ENCODE results near the gene TMEM98. TPM values are rescaled to one million over a fixed set of nuclear protein-coding genes. Genes with fewer than 3 reads are reported as not detected.

TMEM98 gene
- total RNA-seq, 1 donor from 2014 or later: not detected

- TF ChIP-seq CTCF (IDR thresholded peaks at IDR 0.05): no peak
- POLR2A ChIA-PET: no interaction called here
- DNase-seq (no peak), ATAC-seq (ENCODE audit: low read depth) (no peak)
- Mint-ChIP-seq H3K27me3 (peaks cover 1% of the 10 kb centered on the region), H3K4me1 (peaks cover 3% of the 10 kb centered on the region), H3K27ac (no peak overlapping the region), H3K9me3 (peaks cover 15% of the 10 kb centered on the region), H3K36me3 (ENCODE audit: low read depth) (no peaks in the 10 kb centered on the region), H3K4me3 (no peak overlapping the region)
- intact Hi-C loops (cut with micrococcal nuclease): no loop called here
- CTCF ChIA-PET: interaction anchor here (0.8 kb wide), 1 partner anchor 9 kb away, joined by 3 read pairs; no protein-coding TSS in a partner anchor
Measured at GRCh38 chr17:32988481-32989101, 60.6 kb downstream of the TMEM98 start.

GRCh38 chr17:32992321-32993033 lies 64.5 kb downstream of the TMEM98 start:
- intact Hi-C loops (cut with micrococcal nuclease): no loop called here
- ChIA-PET POLR2A (no interaction called here), CTCF (no interaction called here)
- Mint-ChIP-seq H3K4me3 (no peak overlapping the region), H3K36me3 (ENCODE audit: low read depth) (no peaks in the 10 kb centered on the region), H3K27ac (no peak overlapping the region), H3K9me3 (peaks cover 13% of the 10 kb centered on the region), H3K27me3 (peaks cover 1% of the 10 kb centered on the region), H3K4me1 (no peaks in the 10 kb centered on the region)
- TF ChIP-seq CTCF (IDR thresholded peaks at IDR 0.05): no peak
- ATAC-seq (ENCODE audit: low read depth) (no peak), DNase-seq (no peak)

- ChIA-PET POLR2A (no interaction called here), CTCF (no interaction called here)
- no peak for TF ChIP-seq CTCF (IDR thresholded peaks at IDR 0.05)
- DNase-seq: no peak
- H3K27me3 Mint-ChIP-seq: peaks cover 10% of the 10 kb centered on the region
- H3K36me3 Mint-ChIP-seq (ENCODE audit: low read depth): no peaks in the 10 kb centered on the region
- H3K4me3 Mint-ChIP-seq: no peak overlapping the region
- intact Hi-C loops (cut with micrococcal nuclease): no loop called here
- H3K9me3 Mint-ChIP-seq: peaks cover 4% of the 10 kb centered on the region
- no peak overlapping the region for H3K27ac Mint-ChIP-seq
- ATAC-seq (ENCODE audit: low read depth): no peak
- H3K4me1 Mint-ChIP-seq: peaks cover 5% of the 10 kb centered on the region
Measured at GRCh38 chr17:32993977-32994376, 66.0 kb downstream of the TMEM98 start.

Other genes with a start within 250 kb of the TMEM98 start
- 24.6 and 27.7 TPM in 2 replicates for gene MYO1D, start 51.0 kb upstream of the TMEM98 start, total RNA-seq
- gene SPACA3, start 63.7 kb downstream of the TMEM98 start, total RNA-seq: not detected in 2 replicates

All from activated B cell treated with CpG ODN at 0.5 μM for 24 hours (primary cell).